OCI-M2 (cell line): ENCODE data around the gene SLC12A7.

Experiments used
- DNase-seq: peaks from one replicate; lab custom pipeline; 2025; ENCODE audit not compliant: unreplicated experiment; lab: John Stamatoyannopoulos, UW

The SLC12A7 gene

GRCh38 chr5:1038417-1039209 lies 73.2 kb downstream of the SLC12A7 start:
- no peak for DNase-seq

DNA sequence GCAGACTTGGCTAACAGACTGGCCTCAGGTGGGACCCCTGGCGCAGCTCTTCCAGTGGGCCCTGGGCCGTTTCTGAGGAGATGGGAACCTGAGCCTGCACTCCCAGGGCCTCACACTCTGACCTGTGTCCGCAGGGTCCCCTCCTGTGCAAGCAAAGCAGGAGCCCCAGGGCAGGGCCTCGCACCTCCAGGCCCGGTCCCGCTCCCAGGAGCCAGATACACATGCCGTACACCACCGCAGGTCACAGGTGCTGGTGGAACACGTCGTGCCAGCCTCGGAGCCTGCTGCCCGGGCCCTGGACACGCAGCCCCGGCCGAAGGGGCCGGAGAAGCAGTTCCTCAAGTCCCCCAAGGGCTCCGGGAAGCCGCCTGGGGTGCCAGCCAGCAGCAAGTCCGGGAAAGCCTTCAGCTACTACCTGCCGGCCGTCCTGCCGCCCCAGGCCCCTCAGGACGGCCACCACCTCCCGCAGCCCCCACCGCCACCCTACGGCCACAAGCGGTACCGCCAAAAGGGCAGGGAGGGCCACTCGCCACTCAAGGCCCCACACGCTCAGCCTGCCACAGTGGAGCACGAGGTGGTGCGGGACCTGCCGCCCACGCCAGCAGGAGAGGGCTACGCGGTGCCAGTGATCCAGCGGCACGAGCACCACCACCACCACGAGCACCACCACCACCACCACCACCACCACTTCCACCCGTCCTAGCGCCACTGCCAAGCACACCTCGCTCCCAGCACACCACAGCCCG lies 74.0 kb downstream of the SLC12A7 start:
- DNase-seq: no peak

- DNase-seq: no peak
These were observed 74.7 kb downstream of the SLC12A7 start for GRCh38 chr5:1037123-1037670.

DNA sequence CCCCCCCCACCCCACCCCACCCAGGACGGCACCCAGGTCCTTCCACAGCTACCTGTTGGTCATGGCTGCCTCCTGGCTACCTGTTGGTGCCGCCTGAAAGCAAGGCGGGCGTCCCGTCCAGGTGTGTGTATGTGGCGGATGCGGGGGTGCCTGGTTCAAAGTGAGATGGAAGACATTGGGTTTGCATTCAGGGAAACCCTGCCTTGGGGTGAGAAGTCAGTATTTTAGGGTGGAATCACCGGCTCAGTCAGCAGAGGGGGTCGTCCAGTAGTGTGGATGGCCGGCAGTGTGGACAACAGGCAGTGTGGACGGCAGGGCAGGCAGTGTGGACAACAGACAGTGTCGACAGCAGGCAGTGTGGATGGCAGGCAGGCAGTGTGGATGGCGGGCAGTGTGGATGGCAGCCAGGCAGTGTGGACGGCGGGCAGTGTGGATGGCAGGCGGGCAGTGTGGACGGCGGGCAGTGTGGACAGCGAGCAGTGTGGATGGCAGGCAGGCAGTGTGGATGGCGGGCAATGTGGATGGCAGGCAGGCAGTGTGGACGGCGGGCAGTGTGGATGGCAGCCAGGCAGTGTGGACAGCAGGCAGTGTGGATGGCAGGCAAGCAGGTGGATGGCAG lies 75.2 kb downstream of the SLC12A7 start:
- DNase-seq: no peak

GRCh38 chr5:1035421-1036405 lies 76.2 kb downstream of the SLC12A7 start:
- DNase-seq: no peak

- DNase-seq: no peak
These were observed 76.9 kb downstream of the SLC12A7 start for GRCh38 chr5:1034986-1035385.

DNA sequence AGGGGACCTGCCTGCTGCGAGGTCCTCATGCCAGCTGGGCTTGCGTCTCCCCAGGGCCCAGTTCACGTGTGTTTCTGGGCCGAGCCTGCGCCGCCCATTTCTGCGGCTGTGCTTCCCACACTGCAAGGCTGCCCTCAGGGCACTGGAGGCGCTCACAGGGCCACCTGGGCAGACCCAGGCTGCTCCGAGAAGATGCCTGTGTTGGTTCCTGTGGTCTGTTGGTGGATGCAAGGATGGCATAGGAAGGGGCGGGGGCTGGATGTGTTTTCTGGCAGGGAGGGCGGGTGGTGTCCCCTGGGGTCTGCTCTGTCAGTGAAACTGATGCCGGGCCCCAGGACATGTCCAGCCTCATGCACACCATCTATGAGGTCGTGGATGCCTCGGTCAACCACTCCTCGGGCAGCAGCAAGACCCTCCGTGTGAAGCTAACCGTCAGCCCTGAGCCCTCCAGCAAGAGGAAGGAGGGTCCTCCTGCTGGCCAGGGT lies 77.4 kb downstream of the SLC12A7 start:
- no peak for DNase-seq

GRCh38 chr5:1033606-1034420 lies 78.0 kb downstream of the SLC12A7 start:
- DNase-seq: no peak

- no peak for DNase-seq
These were observed 78.7 kb downstream of the SLC12A7 start for GRCh38 chr5:1033178-1033577.

GRCh38 chr5:1032551-1033027 lies 79.3 kb downstream of the SLC12A7 start:
- no peak for DNase-seq

GRCh38 chr5:1032011-1032410 lies 79.9 kb downstream of the SLC12A7 start:
- no peak for DNase-seq

GRCh38 chr5:1031306-1031959 lies 80.4 kb downstream of the SLC12A7 start:
- DNase-seq: no peak

DNA sequence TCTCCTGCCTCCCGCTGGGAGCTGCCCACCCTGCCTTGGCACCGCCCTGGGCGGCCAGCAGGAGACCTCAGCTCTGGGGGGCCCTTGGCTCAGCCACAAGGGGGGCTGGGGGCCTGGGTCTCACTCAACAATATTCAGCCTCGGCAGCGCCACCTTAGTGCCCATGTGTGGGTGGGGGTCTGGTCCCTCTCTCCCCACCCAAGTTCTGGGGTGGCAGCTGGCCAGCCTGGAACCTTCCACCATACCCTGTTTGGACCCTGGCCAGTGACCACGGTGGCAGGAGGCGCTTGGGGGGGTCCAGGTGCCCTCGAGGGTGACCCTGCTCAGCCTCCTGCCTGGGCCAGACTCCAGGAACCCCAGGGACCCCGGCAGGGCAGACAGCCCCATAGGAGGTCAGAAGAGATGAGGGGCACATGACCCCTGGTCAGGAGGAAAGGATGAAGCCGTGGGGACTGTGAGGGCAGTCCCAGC lies 81.0 kb downstream of the SLC12A7 start:
- no peak for DNase-seq

GRCh38 chr5:1029945-1030625 lies 81.8 kb downstream of the SLC12A7 start:
- no peak for DNase-seq

- no peak for DNase-seq
These were observed 82.5 kb downstream of the SLC12A7 start for GRCh38 chr5:1029282-1029944.

GRCh38 chr5:1028481-1029281 lies 83.2 kb downstream of the SLC12A7 start:
- DNase-seq: no peak
